Peyer's patch (tissue), 4 donors: ENCODE measurements around the gene GALNT6.

Experiments
- POLR2A ChIP-seq, 2 donors: fragments of 450-650 bp; IDR thresholded peaks; one replicate each; pipeline ENCODE4 v1.5.1; 2017; ENCODE audit warnings: antibody characterized with exemption in 2 of 2, mild to moderate bottlenecking in 2 of 2, moderate library complexity in 2 of 2
- TF ChIP-seq, protein P1 (sequence below), 6 experiments: fragments of 450-650 bp in 4 of 6; fragments of 200-600 bp in 2 of 6; sonication (generic) in 1 of 6; IDR thresholded peaks; one replicate each; pipeline ENCODE4 v1.5.1; 2017 to 2019; ENCODE audit warnings: antibody characterized with exemption in 6 of 6, mild to moderate bottlenecking in 3 of 6, moderate library complexity in 1 of 6

DNA sequence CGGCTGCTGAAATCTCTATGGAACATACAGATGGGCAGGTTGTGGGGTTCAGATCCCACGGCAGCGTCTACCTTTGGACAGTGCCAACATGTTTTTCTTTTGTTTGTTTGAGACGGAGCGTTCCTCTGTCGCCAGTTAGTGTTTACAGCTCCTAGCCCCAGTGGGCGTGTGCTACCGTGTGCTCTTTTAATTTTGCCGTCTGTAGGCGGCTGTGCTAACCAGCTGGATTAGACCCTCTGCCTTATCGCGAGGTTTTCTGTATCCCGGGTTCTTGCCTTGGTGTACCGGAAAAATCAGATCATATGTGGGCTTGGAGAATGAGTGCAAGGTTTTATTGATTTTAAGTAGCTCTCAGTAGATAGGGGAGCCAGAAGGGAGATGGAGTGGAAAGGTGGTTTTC is 9.8 kb upstream of the GALNT6 start:
- TF ChIP-seq POLR2A (IDR thresholded peaks at IDR 0.05), result no peak
- TF ChIP-seq, protein P1, sequence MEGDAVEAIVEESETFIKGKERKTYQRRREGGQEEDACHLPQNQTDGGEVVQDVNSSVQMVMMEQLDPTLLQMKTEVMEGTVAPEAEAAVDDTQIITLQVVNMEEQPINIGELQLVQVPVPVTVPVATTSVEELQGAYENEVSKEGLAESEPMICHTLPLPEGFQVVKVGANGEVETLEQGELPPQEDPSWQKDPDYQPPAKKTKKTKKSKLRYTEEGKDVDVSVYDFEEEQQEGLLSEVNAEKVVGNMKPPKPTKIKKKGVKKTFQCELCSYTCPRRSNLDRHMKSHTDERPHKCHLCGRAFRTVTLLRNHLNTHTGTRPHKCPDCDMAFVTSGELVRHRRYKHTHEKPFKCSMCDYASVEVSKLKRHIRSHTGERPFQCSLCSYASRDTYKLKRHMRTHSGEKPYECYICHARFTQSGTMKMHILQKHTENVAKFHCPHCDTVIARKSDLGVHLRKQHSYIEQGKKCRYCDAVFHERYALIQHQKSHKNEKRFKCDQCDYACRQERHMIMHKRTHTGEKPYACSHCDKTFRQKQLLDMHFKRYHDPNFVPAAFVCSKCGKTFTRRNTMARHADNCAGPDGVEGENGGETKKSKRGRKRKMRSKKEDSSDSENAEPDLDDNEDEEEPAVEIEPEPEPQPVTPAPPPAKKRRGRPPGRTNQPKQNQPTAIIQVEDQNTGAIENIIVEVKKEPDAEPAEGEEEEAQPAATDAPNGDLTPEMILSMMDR (IDR thresholded peaks at IDR 0.05), result no peak
